Activated CD8-positive, alpha-beta memory T cell treated with anti-CD3 and anti-CD28 coated beads, Interleukin-2, amount 50 U/mL, for 24 hours (primary cell): Measurements from ENCODE around the gene DHX8.

Source experiments
- DNase-seq: peaks from one replicate; pipeline ENCODE4 v3.0.0-alpha.2; 2020; ENCODE audit errors: extremely low read depth

The DHX8 gene

GRCh38 chr17:43524945-43525575 is 41.3 kb downstream of the DHX8 start:
- DNase-seq = no peak

GRCh38 chr17:43526886-43527648 is 43.3 kb downstream of the DHX8 start:
- DNase-seq = no peak

- DNase-seq = no peak
Measured at GRCh38 chr17:43528319-43528987, 44.7 kb downstream of the DHX8 start.

- no peak for DNase-seq
Measured at GRCh38 chr17:43528988-43529814, 45.4 kb downstream of the DHX8 start.

- DNase-seq = no peak
Measured at GRCh38 chr17:43529947-43530287, 46.1 kb downstream of the DHX8 start.

- DNase-seq = no peak
Measured at GRCh38 chr17:43530288-43531081, 46.7 kb downstream of the DHX8 start.

- DNase-seq = no peak
Measured at GRCh38 chr17:43531082-43531378, 47.3 kb downstream of the DHX8 start.

- DNase-seq = no peak
Measured at GRCh38 chr17:43531955-43532354, 48.2 kb downstream of the DHX8 start.

GRCh38 chr17:43532581-43532980 is 48.8 kb downstream of the DHX8 start:
- DNase-seq = no peak

GRCh38 chr17:43533699-43534098 is 49.9 kb downstream of the DHX8 start:
- DNase-seq = no peak

GRCh38 chr17:43534909-43535308 is 51.1 kb downstream of the DHX8 start:
- no peak for DNase-seq

- no peak for DNase-seq
Measured at GRCh38 chr17:43536236-43536992, 52.6 kb downstream of the DHX8 start.

GRCh38 chr17:43540821-43541674 is 57.3 kb downstream of the DHX8 start:
- DNase-seq = no peak

GRCh38 chr17:43542859-43543258 is 59.1 kb downstream of the DHX8 start:
- no peak for DNase-seq

GRCh38 chr17:43543300-43543699 is 59.5 kb downstream of the DHX8 start:
- no peak for DNase-seq

- DNase-seq = no peak
Measured at GRCh38 chr17:43543771-43544575, 60.2 kb downstream of the DHX8 start.

GRCh38 chr17:43545383-43545632 is 61.5 kb downstream of the DHX8 start:
- DNase-seq = no peak

GRCh38 chr17:43546319-43547188 is 62.8 kb downstream of the DHX8 start, which contains the start of gene ETV4:
Gene ETV4, minus strand, starts transcription at chr17:43546340. Its CDS starts 723 bp downstream, at chr17:43545617.
- peak; percentile 88 for DNase-seq
